Fibroblast of skin of scalp (primary cell): ENCODE measurements around the gene SHMT2. TPM values are rescaled to one million over a fixed set of nuclear protein-coding genes. Genes with fewer than 3 reads are reported as not detected.

Experiments
- DNase-seq: peaks from one replicate; pipeline ENCODE4 v3.0.0-alpha.2; 2013
- polyA plus RNA-seq, 2 experiments: library from polyadenylated mRNA; unstranded; fragments of 120-200 nt; gene quantifications; one replicate each; pipeline ENCODE4 v1.2.1, GENCODE V29; 2013; ENCODE audit not compliant: insufficient read length in 2 of 2

The SHMT2 gene
- 295 TPM for polyA plus RNA-seq (2013, experiment 1 of 2; ENCODE audit: insufficient read length)
- 278 TPM for polyA plus RNA-seq (2013, experiment 2 of 2; ENCODE audit: insufficient read length)

DNA sequence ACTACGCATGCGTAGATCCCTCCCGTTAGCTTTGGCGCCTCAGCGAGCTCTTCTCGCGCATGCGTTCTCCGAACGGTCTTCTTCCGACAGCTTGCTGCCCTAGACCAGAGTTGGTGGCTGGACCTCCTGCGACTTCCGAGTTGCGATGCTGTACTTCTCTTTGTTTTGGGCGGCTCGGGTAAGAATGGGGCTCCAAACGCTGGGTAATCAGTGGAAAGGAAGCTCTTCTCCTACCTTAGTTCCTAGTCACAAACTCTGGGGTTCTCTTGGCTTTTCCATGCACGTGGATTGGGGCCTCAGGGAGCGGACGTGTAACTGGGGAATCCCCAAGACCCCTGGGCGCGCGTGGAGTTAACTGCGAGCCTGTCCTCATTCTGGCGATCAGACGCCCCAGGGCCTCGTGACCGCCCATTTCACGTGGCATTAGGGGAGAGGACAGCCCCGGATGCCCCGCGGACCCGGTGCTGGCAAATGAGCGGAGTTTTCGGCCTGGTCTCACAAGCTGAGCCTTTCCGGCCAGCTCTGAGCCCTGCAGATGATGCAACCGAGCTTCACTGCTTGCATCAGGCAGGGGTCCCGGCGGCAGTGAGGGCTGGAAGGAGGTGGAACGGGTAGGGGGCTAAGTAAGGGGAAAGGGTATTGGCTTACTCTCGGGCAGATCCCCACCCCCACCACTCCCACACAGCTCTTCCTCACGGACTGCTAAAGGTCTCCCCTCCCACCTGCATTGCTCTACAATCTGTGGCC is at the start of gene SHMT2:
Gene SHMT2 (plus strand): TSS at position 78 of the 747 bp plus-strand sequence. CDS start 68 bp downstream, at position 146.
- peak; percentile 97 for DNase-seq

DNA sequence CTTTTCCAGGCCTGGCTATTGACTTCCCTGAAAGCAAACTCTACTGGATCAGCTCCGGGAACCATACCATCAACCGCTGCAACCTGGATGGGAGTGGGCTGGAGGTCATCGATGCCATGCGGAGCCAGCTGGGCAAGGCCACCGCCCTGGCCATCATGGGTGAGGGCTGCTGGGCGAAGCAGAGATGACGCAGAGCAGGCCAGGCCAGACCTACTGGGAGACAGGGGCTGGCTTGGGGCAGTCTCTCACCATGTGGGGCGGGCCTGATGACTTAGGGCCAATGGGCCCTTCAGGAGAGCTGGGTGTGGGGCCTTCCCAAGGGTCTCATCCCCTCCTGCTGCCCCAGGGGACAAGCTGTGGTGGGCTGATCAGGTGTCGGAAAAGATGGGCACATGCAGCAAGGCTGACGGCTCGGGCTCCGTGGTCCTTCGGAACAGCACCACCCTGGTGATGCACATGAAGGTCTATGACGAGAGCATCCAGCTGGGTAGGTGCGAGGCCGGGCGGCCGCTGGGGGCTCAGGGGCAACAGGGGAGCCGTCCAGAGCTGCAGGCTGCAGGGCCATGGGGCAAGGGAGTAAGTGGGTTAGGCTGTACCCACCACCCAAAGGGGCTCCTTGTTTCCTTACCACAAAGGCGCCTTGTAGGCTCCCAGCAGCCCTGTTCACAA is 49.1 kb upstream of the SHMT2 start:
- DNase-seq = no peak

DNA sequence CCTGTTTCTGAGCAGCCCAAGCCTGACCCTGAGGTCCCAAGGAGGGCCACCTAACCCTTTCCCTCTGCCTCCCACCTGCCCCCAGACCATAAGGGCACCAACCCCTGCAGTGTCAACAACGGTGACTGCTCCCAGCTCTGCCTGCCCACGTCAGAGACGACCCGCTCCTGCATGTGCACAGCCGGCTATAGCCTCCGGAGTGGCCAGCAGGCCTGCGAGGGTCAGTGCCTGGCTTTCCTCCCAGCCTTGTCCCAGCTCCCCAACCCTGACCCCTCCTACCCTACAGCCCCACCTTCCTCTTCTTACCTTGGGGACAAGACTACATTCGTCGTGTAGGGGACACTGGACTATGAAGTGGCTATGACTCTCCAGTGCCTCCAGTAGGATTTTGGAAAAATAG is 48.4 kb upstream of the SHMT2 start:
- DNase-seq = no peak

DNA sequence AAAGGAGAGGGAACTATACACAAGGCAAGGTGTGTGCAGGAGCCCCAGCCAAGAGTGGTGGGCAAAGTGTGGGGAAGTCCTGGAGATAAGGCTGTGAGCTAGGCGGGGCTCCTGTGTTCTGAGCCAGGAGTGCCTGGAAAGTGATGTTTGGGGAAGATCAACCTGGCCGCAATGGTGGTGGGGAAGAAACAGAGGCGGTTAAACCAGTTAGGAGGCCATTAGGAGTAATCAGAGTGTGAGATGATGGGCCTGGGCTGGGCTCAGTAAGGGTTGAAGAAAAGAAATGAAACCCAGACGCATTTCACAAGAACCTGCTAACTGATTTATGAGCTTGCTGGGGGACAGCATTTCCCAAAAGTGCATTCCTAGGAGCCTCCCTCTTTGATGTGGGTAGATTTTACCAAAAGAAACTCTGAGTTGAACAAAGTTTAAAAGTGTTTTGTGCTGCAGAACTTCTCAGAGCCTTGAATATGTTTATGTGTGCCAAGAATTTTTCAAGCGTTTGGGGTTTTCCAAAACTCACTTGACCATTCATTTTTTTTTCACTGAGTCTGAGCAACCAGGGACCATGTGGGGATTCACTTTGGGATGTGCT is 47.9 kb upstream of the SHMT2 start:
- DNase-seq = no peak

DNA sequence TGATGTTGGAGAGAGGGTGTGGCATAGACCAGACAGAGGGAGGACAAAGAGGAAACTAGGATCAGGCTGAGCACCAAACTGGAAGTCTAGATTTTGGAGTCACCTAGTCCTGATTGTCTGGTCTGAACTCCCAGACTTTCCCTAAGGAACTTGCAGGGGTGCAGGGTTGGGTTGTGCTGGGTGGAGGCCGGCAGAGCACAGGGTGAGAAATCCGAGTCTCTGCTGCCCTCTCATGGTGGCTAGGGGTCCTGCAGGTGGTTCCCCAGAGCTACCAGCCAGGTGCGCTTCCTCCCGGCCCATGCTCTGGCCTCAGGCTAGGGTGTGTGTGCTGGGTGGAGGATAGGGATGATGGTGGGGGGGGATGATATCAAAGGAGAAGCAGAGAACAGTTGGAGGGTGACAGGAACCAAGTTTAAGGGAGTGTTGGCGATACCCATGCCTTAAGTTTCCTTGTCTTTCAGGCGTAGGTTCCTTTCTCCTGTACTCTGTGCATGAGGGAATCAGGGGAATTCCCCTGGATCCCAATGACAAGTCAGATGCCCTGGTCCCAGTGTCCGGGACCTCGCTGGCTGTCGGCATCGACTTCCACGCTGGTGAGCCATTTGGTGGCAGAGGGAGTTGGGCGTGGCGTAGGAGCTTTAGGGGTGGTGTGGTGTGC is 46.5 kb upstream of the SHMT2 start:
- peak; percentile 63 for DNase-seq

DNA sequence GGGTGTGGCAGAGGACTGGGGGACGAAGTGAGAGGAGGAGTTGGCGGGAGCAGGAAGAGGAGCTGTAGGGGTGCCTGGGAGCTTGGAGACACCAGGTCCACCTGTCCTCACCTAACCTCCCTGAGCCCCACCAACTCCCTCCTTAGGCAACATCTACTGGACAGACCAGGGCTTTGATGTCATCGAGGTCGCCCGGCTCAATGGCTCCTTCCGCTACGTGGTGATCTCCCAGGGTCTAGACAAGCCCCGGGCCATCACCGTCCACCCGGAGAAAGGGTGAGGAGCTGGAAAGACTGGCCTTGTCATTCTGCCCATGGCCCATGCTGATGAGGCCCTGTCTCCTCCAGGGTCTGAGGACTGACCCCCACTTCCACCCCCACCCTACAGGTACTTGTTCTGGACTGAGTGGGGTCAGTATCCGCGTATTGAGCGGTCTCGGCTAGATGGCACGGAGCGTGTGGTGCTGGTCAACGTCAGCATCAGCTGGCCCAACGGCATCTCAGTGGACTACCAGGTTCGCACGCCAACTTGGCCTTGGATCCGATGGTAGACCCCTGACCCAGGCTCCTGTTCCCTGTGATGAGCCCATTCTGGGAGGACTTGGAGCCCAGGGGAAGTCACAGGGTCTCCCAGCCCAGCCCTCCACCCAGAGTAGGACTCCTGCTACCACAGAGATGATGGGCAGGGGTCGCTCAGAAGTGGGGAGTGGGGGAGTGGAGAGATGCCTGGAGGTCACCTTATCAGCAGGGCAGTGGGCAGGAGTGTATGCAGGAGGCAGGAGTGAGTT is 45.4 kb upstream of the SHMT2 start:
- DNase-seq = no peak

DNA sequence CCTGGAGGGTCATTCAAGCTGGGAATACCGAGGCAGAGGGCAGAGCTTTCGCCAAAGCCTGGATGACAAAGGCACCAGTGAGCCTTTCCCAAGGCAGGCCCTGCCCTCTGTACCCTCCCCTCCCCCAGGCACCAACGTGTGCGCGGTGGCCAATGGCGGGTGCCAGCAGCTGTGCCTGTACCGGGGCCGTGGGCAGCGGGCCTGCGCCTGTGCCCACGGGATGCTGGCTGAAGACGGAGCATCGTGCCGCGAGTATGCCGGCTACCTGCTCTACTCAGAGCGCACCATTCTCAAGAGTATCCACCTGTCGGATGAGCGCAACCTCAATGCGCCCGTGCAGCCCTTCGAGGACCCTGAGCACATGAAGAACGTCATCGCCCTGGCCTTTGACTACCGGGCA is 44.1 kb upstream of the SHMT2 start:
- DNase-seq = no peak

DNA sequence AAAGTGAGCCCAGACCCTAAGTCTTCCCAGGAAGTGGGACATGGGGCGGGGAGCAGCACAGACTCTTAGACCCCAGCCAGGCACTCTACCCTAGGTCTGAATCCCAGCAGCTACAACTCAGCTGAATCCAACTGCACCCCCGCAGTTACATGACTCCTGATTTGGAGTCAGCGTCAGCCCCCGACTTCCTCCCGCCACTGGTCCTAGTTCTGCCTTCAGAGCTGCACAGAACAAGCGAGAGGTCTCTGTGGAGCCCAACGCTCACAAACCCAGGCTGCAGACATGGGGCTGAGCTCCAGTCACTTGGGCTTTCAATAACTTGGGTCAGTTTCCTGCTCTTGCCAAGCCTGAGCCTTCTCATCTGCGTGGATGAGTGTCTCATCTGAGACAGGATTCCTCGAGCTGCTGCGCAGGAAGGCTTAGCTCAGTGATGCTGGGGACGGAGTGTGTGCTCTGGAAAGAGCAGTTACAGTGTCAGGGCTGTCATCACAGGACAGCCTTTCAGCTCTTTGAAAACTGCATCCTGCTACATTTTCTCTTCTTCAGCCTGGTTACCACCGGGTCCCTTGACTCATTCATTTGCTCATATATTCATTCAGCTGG is 43.5 kb upstream of the SHMT2 start:
- DNase-seq = no peak

DNA sequence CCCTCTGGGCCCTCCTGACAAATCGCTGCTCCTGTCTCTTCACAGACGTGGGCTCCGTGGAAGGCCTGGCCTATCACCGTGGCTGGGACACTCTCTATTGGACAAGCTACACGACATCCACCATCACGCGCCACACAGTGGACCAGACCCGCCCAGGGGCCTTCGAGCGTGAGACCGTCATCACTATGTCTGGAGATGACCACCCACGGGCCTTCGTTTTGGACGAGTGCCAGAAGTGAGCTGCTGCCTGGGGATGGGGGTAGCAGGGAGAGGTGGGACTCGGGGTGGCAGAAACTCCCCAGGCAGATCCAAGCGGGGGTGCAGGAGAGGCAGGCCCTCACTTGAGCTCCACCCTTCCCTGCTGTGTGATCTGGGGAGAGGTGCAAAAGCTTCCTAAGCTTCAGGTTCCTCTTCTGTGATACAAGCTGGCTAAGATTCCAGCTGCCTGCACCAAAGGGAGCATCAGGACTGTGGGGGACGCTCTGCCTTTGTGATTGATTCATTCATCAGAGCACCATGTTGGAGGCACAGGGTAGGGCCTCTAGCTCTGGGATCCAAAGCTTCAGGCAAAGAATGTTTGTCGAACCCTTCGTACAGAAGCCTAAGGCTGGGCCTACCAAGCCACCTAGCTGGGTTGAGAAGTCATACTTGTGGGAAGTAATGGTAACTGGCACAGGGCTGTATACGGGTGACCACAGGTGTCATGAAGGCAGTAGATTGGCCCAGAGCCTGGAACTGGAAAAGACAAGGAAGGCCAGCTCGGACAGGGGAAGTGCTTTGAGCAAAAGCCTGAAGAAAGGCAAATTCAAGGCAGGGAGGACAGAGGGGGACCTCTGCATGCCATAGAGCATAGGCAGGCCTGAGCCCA is 42.1 kb upstream of the SHMT2 start:
- no peak for DNase-seq

DNA sequence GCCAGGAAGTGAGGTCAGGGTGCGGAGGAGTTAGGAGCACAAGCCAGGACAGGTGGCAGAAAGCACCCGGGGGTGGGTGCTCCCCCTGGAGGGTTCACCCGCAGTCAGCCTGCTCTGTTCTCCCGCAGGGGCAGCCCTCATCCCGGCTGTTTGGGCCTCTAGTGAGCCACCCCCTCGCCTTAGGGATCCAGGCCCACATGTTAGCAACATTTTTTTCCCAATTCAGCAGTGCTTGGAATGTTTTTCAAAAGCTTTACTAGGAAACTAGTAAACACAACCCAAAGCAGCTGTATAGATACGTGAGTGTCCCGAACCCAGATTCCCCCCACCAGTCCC is 41.5 kb upstream of the SHMT2 start:
- DNase-seq = no peak

DNA sequence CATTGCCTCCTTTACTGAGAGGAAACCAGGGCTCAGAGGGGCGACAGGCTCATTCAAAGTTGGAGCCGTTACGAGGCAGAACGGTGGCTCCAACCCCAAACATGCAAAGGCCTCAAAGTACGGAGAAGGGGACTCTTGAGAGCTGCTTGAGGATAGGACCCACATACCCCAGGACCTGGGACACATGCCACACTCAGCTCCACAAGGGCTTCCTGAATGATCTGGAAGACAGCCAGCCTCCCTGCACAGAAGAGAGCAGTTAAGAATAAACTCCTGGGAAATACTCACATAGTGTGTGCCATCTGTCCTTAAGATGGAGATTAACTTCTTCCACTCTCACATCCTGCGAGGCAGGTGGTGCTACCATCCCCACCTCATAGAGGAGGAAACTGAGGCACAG is 39.5 kb upstream of the SHMT2 start:
- peak; percentile 26 for DNase-seq

DNA sequence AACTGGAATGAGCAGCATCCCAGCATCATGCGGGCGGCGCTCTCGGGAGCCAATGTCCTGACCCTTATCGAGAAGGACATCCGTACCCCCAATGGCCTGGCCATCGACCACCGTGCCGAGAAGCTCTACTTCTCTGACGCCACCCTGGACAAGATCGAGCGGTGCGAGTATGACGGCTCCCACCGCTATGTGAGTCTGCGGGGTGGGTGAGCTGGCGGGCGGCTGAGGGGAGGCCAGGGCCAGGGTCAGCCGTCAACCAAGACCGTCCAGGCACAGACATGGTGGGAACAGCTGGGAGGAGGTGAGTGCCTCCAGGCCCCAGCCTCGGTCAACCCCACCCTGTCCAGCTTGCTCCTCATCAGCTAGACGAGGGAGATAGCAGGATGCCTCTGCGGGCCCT is 38.7 kb upstream of the SHMT2 start:
- no peak for DNase-seq

DNA sequence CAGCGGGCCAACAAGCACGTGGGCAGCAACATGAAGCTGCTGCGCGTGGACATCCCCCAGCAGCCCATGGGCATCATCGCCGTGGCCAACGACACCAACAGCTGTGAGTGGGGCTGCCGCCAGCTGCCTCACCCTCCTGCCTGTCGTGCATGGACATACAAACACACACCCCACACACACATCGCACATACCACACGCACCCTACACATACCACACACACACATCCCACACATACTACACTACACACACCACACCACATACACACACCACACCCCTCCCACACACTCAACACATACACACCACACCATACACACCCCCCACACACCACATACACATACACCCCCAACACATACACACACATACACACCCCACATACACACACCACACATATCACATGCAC is 38.1 kb upstream of the SHMT2 start:
- DNase-seq = no peak

DNA sequence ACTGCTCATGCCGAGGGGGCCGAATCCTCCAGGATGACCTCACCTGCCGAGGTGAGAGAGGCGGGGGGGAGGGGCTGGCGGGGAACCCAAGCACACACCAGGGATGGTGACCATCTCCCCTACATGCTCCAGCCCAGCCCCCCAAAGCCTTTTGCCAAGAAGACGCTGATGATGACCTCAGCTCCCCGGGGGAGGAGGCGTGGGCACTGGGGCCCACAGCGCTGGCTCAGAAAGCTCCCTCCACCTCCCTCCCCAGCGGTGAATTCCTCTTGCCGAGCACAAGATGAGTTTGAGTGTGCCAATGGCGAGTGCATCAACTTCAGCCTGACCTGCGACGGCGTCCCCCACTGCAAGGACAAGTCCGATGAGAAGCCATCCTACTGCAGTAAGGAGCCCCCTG is 36.6 kb upstream of the SHMT2 start:
- no peak for DNase-seq

DNA sequence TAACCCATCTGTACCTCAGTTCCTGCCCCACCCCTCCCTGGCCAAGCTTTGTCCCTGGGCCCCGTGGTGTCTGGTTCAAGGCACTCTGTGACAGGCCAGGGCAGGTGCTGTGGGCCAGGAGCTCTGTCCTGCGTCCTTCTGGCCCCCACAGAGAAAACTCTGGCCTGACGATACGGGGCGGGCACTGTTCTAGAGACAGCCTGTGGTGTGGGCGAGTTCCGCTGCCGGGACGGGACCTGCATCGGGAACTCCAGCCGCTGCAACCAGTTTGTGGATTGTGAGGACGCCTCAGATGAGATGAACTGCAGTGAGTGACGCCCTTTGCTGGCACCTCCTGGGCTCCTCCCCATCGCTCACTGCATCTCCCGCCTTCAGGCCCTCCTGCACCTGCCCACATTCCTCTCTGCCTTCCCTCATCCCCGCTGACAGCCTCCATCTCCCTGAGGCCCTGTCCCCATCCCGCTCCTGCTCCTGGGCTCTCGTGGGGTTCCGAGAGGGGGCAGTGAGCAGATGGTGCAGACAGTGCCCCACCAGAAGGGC is 35.7 kb upstream of the SHMT2 start:
- DNase-seq = no peak

DNA sequence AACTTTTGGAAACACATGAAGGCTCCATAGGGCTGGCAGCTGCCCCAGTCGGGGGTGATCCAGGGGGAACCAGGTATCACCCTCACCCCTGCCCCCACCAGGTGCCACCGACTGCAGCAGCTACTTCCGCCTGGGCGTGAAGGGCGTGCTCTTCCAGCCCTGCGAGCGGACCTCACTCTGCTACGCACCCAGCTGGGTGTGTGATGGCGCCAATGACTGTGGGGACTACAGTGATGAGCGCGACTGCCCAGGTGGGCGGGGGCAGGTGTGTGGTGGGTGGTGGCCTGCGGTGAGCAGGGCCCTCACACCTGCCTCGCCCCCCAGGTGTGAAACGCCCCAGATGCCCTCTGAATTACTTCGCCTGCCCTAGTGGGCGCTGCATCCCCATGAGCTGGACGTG is 35.3 kb upstream of the SHMT2 start:
- no peak for DNase-seq

DNA sequence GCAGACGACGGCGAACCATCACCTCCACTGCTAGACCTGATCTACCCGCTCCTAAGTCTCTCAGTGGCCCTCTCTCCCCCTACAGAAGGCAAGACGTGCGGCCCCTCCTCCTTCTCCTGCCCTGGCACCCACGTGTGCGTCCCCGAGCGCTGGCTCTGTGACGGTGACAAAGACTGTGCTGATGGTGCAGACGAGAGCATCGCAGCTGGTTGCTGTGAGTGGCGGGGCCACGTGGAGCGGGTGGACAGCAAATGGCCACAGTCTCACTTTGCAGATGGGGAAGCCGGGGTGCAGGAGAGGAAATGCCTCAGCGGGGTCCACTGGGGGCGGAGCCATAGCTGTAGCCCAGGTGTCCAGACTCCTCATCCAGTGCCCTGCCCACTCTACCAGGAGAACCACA is 34.3 kb upstream of the SHMT2 start:
- DNase-seq = no peak

DNA sequence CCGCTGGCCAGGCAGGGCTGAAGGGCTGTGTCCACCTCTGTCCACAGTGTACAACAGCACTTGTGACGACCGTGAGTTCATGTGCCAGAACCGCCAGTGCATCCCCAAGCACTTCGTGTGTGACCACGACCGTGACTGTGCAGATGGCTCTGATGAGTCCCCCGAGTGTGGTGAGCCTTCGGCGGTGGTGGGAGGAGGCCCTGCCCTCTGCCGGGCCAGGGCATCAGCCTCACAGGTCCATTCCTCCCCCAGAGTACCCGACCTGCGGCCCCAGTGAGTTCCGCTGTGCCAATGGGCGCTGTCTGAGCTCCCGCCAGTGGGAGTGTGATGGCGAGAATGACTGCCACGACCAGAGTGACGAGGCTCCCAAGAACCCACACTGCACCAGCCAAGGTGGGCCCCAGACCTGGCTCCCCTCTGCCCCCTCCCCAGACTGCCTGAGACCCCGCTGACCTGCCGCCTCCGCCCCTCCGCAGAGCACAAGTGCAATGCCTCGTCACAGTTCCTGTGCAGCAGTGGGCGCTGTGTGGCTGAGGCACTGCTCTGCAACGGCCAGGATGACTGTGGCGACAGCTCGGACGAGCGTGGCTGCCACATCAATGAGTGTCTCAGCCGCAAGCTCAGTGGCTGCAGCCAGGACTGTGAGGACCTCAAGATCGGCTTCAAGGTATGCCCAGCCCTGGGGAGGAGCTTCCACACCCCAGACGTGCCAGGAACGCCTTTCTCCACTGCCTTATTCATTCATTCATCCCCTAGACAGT is 33.7 kb upstream of the SHMT2 start:
- no peak for DNase-seq

DNA sequence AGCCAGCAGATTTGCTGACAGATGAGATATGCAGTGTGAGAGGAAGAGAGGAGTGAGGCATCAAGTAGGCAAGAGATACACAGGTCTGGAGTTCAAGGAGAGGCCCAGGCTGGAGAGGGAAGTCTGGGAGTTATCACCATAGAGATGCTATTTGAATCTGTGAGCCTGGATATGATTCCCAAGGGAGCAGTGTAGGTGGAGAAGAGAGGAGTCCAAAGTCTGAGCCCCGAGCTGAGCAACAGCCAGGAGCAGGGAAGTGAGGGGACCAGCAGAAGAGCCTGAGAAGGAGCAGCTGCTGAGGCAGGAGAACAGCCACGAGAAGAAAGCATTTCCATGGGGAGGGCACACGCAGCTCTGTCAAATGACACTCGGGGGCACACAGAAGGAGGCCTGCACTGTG is 33.1 kb upstream of the SHMT2 start:
- no peak for DNase-seq

DNA sequence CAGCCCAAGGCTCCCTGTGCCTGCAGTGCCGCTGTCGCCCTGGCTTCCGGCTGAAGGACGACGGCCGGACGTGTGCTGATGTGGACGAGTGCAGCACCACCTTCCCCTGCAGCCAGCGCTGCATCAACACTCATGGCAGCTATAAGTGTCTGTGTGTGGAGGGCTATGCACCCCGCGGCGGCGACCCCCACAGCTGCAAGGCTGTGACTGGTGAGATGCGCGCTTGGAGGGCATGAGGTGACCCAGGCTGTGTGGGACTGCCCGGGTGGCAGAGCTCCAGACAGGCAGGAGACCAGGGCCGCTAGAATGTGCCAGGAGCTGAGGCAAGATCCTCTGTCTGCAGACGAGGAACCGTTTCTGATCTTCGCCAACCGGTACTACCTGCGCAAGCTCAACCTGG is 32.6 kb upstream of the SHMT2 start:
- DNase-seq = no peak
